ENCODE measurements around the gene LRBA. TPM values are rescaled to one million over a fixed set of nuclear protein-coding genes. Genes with fewer than 3 reads are reported as not detected.

Gene LRBA
- polyA plus RNA-seq, 2 of the 4 experiments (the other 2 are of a cell fraction), result 10.7 to 25.1 TPM

- Histone ChIP-seq H3K9me3 (peaks cover 9% of the 10 kb centered on the region), H3K27ac (no peak overlapping the region), H3K4me2 (no peak overlapping the region), H3K4me1 (no peaks in the 10 kb centered on the region), H3K4me3 (no peak overlapping the region)
- ATAC-seq, result no peak
- TF ChIP-seq FOSB (CRISPR knock-in tag; IDR thresholded peaks at IDR 0.05) (no peak), GATA3 (IDR thresholded peaks at IDR 0.05; ENCODE audit: borderline replicate concordance) (no peak), HDAC2 (IDR thresholded peaks at IDR 0.05) (no peak), HOXB5 (CRISPR knock-in tag; IDR thresholded peaks at IDR 0.05) (no peak), NR3C1 (IDR thresholded peaks at IDR 0.05) (no peak), CHD2 (IDR thresholded peaks at IDR 0.05; ENCODE audit: low read length, partially characterized antibody) (no peak), HOXB13 (CRISPR knock-in tag; IDR thresholded peaks at IDR 0.05; ENCODE audit: low read depth) (no peak), MAFK (IDR thresholded peaks at IDR 0.05; ENCODE audit: partially characterized antibody) (no peak), MYC (IDR thresholded peaks at IDR 0.05; ENCODE audit: borderline replicate concordance, low read length) (no peak), RAD21 (conservative IDR thresholded peaks at IDR 0.05 in 1 of 2, IDR thresholded peaks at IDR 0.05 in 1 of 2) (no peak)
- TF ChIP-seq, protein P1, sequence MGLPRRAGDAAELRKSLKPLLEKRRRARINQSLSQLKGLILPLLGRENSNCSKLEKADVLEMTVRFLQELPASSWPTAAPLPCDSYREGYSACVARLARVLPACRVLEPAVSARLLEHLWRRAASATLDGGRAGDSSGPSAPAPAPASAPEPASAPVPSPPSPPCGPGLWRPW (IDR thresholded peaks at IDR 0.05), result no peak
- ChIA-PET POLR2A (no interaction called here), CTCF (no interaction called here)
- FAIRE-seq, result no peak
- WGBS (ENCODE audit: missing lambda C conversion rate), result 85% methylated on average over 2 of the region's 2 CpGs
- no peak for DNase-seq (ENCODE audit: low read depth in 1 of 2, low spot score in 1 of 2)
These were observed 624.0 kb downstream of the LRBA start for GRCh38 chr4:150391052-150391451.

- CTCF ChIA-PET, result no interaction called here
- no peak for FAIRE-seq
- ATAC-seq, result no peak
These were observed 624.6 kb downstream of the LRBA start for GRCh38 chr4:150390531-150390910.

GRCh38 chr4:150389896-150390530 lies 625.1 kb downstream of the LRBA start:
- WGBS (ENCODE audit: missing lambda C conversion rate), result 83% methylated on average over 2 of the region's 2 CpGs
- no peak for ATAC-seq
- TF ChIP-seq ZFP36 (IDR thresholded peaks at IDR 0.05; ENCODE audit: borderline replicate concordance, partially characterized antibody), result no peak
- no peak for TF ChIP-seq ESRRA (IDR thresholded peaks at IDR 0.05; ENCODE audit: borderline replicate concordance, low read length)
- TF ChIP-seq HEYL (CRISPR knock-in tag; IDR thresholded peaks at IDR 0.05), result no peak
- TF ChIP-seq KDM5A (IDR thresholded peaks at IDR 0.05), result no peak
- no peak for TF ChIP-seq CHD2 (IDR thresholded peaks at IDR 0.05; ENCODE audit: low read length, partially characterized antibody)
- no peak for TF ChIP-seq BHLHE40 (IDR thresholded peaks at IDR 0.05; ENCODE audit: low read depth, low read length)
- TF ChIP-seq, protein P1 (IDR thresholded peaks at IDR 0.05), result no peak
- no peak for TF ChIP-seq TFCP2L1 (CRISPR knock-in tag; IDR thresholded peaks at IDR 0.05)
- no peak for TF ChIP-seq CEBPB (IDR thresholded peaks at IDR 0.05)
- no peak for TF ChIP-seq RCOR1 (IDR thresholded peaks at IDR 0.05; ENCODE audit: low read depth, low read length)
- TF ChIP-seq RNF2 (IDR thresholded peaks at IDR 0.05; ENCODE audit: borderline replicate concordance, low read depth), result no peak
- TF ChIP-seq EHF (CRISPR knock-in tag; IDR thresholded peaks at IDR 0.05), result no peak
- no peak for TF ChIP-seq HOXA7 (CRISPR knock-in tag; IDR thresholded peaks at IDR 0.05)
- TF ChIP-seq FOSB (CRISPR knock-in tag; IDR thresholded peaks at IDR 0.05), result no peak
- no peak for TF ChIP-seq HDAC2 (IDR thresholded peaks at IDR 0.05)
- no peak for TF ChIP-seq ZNF302 (CRISPR knock-in tag; IDR thresholded peaks at IDR 0.05)
- TF ChIP-seq JUN (IDR thresholded peaks at IDR 0.05), result no peak
- no peak for TF ChIP-seq CBX2 (IDR thresholded peaks at IDR 0.05; ENCODE audit: borderline replicate concordance, low read depth)
- H3K9me3 ChIP-seq, result peaks cover 9% of the 10 kb centered on the region
- ChIA-PET CTCF (no interaction called here), POLR2A (no interaction called here)
- FAIRE-seq, result no peak
- H3K27ac ChIP-seq, result no peak overlapping the region
- no peak for DNase-seq (ENCODE audit: low read depth in 1 of 2, low spot score in 1 of 2)
- no peak overlapping the region for H3K4me2 ChIP-seq
- H3K4me3 ChIP-seq, result no peak overlapping the region
- no peaks in the 10 kb centered on the region for H3K4me1 ChIP-seq

More at GRCh38 chr4:150390531-150390910, 624.6 kb downstream of the LRBA start:
- Histone ChIP-seq H3K4me2 (no peak overlapping the region), H3K4me1 (no peaks in the 10 kb centered on the region), H3K27ac (no peak overlapping the region), H3K4me3 (no peak overlapping the region), H3K9me3 (peaks cover 9% of the 10 kb centered on the region)
- POLR2A ChIA-PET, result no interaction called here
- no peak for TF ChIP-seq MAFK (IDR thresholded peaks at IDR 0.05; ENCODE audit: partially characterized antibody)
- DNase-seq (ENCODE audit: low read depth in 1 of 2, low spot score in 1 of 2), result no peak

All from A549 (cell line).